Activated T-helper 1 cell treated with anti-CD3 and anti-CD28 coated beads, Interleukin-12 subunit alpha, Interleukin-12 subunit beta, Interleukin-2, Interleukin-4 antibody, amounts not matched to agents 30 ng/mL and 10 ng/mL and 1 ng/mL, durations not matched to agents 14 hours and 24 hours and 36 hours (primary cell): ENCODE measurements around the gene GPR173. TPM values are rescaled to one million over a fixed set of nuclear protein-coding genes. Genes with fewer than 3 reads are reported as not detected.

Experiments used
- DNase-seq: peaks from one replicate; pipeline ENCODE4 v3.0.0; 2021; ENCODE audit warnings: low spot score
- H3K27ac Mint-ChIP-seq: one replicate; pipeline ENCODE4 v1.8.0; 2021; ENCODE audit warnings: mild to moderate bottlenecking, mixed read lengths
- H3K27me3 Mint-ChIP-seq: one replicate; pipeline ENCODE4 v1.8.0; 2022; ENCODE audit warnings: mild to moderate bottlenecking, moderate library complexity, mixed read lengths; ENCODE audit not compliant: insufficient read depth
- H3K36me3 Mint-ChIP-seq: one replicate; pipeline ENCODE4 v1.8.0; 2021; ENCODE audit warnings: low read depth, mixed read lengths
- H3K4me1 Mint-ChIP-seq: one replicate; pipeline ENCODE4 v1.8.0; 2021; ENCODE audit warnings: low read depth, mixed read lengths
- H3K4me3 Mint-ChIP-seq: one replicate; pipeline ENCODE4 v1.8.0; 2021; ENCODE audit warnings: mild to moderate bottlenecking, moderate library complexity, mixed read lengths
- H3K9me3 Mint-ChIP-seq: one replicate; pipeline ENCODE4 v1.8.0; 2021; ENCODE audit warnings: mixed read lengths
- intact Hi-C: fragments of 100-400 bp; cut with micrococcal nuclease; formaldehyde crosslinking; loops from one replicate; pipeline ENCODE4 v1.15.1; 2024
- total RNA-seq: library from RNA; stranded (reverse); gene quantifications from 2 replicates; pipeline ENCODE4 v1.2.3, GENCODE V29; 2022

GPR173 gene
- total RNA-seq, 1 donor from 2014 or later = not detected

DNA sequence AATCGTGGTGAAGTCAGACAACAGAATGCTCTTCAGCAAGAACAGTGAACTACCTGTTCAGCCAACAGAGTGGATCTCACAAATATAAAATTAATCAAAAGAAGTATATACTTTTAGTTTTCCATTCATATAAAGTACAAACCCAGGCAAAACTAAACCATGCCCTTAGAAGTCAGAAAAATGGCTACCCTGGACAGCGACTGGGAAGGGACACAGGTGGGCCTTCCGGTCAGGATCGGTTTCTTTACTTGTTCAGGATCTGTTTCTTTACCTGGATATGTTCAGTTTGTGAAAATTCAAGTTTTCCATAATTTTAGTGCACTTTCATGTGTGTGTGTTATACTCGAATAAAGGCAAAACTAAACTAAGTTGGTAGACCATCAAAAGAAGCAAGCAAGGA, 12.4 kb upstream of the GPR173 start:
- H3K4me1 Mint-ChIP-seq = no peaks in the 10 kb centered on the region
- H3K27me3 Mint-ChIP-seq = peaks cover 4% of the 10 kb centered on the region
- no peaks in the 10 kb centered on the region for H3K36me3 Mint-ChIP-seq
- H3K9me3 Mint-ChIP-seq = no peaks in the 10 kb centered on the region
- no peak overlapping the region for H3K27ac Mint-ChIP-seq
- intact Hi-C loops = no loop called here
- DNase-seq = no peak
- no peak overlapping the region for H3K4me3 Mint-ChIP-seq

DNA sequence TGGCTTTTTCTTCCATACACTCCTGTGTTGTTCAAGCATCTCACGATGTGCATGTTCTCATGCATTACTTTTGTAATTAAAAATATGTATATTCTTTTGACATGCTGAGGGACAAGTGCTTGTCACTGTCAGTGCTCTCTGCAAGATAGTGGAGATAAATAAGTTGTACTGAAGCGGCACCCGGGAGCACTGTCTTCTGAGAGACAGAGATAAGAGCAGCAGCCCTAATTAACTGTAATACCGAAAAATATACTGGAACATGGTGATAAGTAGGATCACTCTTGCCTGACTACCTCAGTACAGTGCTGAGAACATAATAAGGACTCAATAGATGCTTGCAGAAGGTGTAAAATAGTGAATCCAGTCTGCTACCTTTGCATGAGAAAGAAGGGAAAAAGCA, 9.4 kb upstream of the GPR173 start:
- Mint-ChIP-seq H3K4me3 (no peak overlapping the region), H3K36me3 (no peaks in the 10 kb centered on the region), H3K9me3 (no peaks in the 10 kb centered on the region), H3K4me1 (no peaks in the 10 kb centered on the region), H3K27me3 (peaks cover 5% of the 10 kb centered on the region), H3K27ac (no peak overlapping the region)
- intact Hi-C loops = no loop called here
- no peak for DNase-seq

DNA sequence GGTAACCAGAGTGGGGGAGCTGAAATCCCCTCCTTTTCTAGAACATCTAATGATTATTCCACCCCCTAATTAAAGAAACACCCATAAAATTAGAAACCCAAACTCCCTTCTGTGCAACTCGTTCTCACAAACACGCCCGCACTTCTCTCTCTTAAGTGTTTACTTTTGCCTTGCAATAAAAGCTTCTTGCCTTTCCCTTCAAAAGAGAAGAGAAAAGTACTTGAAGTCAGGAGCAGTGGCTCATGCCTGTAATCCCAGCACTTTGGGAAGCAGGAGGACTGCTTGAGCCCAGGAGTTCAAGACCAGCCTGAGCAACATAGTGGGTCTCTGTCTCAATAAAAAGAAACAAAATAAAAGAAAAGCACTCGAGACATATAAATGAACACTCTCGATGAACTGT, 3.6 kb upstream of the GPR173 start:
- H3K9me3 Mint-ChIP-seq = no peaks in the 10 kb centered on the region
- H3K27ac Mint-ChIP-seq = no peak overlapping the region

DNA sequence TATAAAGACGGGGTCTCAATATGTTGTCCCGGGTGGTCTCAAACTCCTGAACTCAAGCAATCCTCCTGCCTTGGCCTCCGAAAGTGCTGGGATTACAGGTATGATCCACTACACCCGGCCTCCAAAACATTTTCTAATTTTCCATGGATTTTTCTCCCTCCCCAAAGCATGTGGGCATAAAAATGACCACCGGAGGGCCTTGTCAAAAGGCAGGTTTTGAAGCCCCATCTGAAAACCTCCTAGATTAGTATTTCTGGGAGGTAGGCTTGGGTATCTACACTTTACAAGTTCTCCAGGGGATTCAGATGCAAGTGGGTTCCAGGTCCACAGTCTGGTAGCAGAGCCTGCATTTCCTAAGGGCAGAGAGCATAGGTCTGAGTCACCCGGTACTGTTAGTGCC, 1.4 kb upstream of the GPR173 start:
- Mint-ChIP-seq H3K36me3 (no peaks in the 10 kb centered on the region), H3K27ac (no peak overlapping the region), H3K9me3 (no peaks in the 10 kb centered on the region), H3K27me3 (peaks cover 7% of the 10 kb centered on the region), H3K4me3 (no peak overlapping the region), H3K4me1 (no peaks in the 10 kb centered on the region)
- no peak for DNase-seq
- intact Hi-C loops = no loop called here

More for the DNA sequence above, 3.6 kb upstream of the GPR173 start:
- no peak for DNase-seq
- Mint-ChIP-seq H3K27me3 (peaks cover 9% of the 10 kb centered on the region), H3K4me1 (no peaks in the 10 kb centered on the region), H3K4me3 (no peak overlapping the region), H3K36me3 (no peaks in the 10 kb centered on the region)
- intact Hi-C loops = no loop called here

DNA sequence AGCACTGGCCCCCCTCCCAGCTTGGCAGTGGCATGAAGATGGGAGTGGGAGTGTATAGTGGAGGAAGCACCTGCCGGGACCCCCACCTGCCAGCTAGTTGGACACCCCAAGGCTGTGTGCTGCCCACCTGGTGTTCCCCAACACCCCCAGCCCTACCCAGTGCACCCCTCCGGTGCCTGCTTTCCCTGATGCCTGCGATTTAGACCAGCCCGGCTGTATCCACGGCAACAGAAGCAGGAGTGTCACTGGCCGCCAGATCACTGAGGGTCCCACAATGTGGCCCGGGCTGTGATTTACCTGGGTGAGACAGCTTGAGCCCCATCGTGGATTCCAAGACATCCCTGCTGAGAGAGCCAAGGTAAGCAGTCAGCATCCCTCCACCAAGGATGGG, 533 bp downstream of the GPR173 start:
- H3K9me3 Mint-ChIP-seq = no peaks in the 10 kb centered on the region
- H3K4me1 Mint-ChIP-seq = no peaks in the 10 kb centered on the region
- H3K27ac Mint-ChIP-seq = no peak overlapping the region
- H3K4me3 Mint-ChIP-seq = no peak overlapping the region
- peaks cover 4% of the 10 kb centered on the region for H3K27me3 Mint-ChIP-seq
- no peak for DNase-seq
- intact Hi-C loops = no loop called here
- H3K36me3 Mint-ChIP-seq = no peaks in the 10 kb centered on the region

DNA sequence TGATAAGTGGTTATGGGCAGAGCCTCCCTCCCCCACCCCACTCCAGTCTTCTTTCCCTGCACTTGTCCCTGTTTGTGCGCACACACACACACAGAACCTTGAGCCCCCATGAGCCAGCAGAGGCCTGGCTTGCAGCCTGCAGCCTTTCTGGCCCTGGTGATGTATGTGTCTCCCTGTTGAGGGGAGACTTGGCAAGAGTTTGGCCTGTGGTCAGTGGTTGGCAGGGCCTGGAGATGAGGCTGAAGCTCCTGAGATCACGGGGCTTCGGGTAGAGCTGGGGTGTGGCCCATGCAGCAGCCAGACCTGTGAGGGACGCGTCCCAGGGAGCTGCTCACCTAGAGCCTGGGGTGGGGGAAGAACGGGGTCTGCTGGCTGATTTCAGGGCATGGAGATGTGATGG, 2.3 kb downstream of the GPR173 start:
- no peaks in the 10 kb centered on the region for H3K9me3 Mint-ChIP-seq
- H3K27me3 Mint-ChIP-seq = peaks cover 2% of the 10 kb centered on the region
- no peaks in the 10 kb centered on the region for H3K4me1 Mint-ChIP-seq
- intact Hi-C loops = no loop called here
- no peak overlapping the region for H3K27ac Mint-ChIP-seq
- H3K4me3 Mint-ChIP-seq = no peak overlapping the region
- no peaks in the 10 kb centered on the region for H3K36me3 Mint-ChIP-seq
- no peak for DNase-seq

DNA sequence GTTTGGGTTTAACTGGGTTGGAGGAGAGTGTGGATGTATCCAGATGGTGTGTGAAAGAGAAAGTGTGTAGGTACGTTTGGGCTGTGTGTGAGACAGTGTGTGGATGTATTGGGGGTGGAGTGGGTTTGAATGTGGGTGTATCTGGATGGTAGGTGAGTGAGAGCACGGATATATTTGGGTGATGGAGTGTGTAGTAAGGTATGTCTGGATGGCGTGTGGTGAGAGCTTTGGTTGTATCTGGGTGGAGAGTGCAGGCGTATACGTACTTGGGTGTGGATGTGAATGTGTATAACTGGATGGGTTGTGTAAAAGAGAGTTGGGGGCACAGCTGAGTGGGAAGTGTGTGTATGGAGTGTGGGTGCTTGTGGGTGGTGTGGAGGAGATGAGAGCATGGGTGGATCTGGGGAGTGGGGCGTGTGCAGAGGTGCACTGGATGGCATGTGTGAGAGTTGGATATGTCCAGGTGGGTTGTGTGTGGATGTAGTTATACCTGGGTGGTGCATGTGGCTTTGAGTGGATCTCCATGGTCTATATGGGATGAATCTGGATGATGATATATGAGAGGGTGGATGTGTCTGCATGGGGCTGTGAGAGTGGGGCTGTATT, 6.8 kb downstream of the GPR173 start:
- Mint-ChIP-seq H3K4me1 (no peaks in the 10 kb centered on the region), H3K36me3 (no peaks in the 10 kb centered on the region), H3K9me3 (no peaks in the 10 kb centered on the region), H3K27me3 (no peaks in the 10 kb centered on the region), H3K4me3 (no peak overlapping the region), H3K27ac (no peak overlapping the region)
- no peak for DNase-seq
- intact Hi-C loops = no loop called here

DNA sequence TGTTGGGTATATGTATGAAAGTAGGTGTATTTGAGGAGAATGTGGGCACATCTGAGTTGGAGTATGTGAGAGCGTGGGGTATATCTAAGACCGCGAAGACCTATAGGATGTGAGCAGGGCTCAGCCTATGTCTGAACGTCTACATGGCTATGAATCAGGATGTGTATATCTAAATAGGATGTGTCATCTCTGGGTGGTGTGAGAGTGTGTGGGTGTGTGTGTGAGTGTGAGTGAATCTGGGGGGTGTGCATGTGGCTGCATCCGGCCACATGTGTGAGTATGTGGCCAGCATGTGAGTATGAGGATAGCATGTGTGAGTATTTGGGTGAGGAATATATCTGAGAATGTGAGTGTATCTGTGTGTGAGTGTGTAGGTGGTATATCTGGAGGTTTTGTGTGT, 7.7 kb downstream of the GPR173 start:
- Mint-ChIP-seq H3K4me3 (no peak overlapping the region), H3K9me3 (no peaks in the 10 kb centered on the region), H3K4me1 (no peaks in the 10 kb centered on the region), H3K27ac (no peak overlapping the region), H3K36me3 (no peaks in the 10 kb centered on the region), H3K27me3 (no peaks in the 10 kb centered on the region)
- DNase-seq = no peak
- intact Hi-C loops = no loop called here

DNA sequence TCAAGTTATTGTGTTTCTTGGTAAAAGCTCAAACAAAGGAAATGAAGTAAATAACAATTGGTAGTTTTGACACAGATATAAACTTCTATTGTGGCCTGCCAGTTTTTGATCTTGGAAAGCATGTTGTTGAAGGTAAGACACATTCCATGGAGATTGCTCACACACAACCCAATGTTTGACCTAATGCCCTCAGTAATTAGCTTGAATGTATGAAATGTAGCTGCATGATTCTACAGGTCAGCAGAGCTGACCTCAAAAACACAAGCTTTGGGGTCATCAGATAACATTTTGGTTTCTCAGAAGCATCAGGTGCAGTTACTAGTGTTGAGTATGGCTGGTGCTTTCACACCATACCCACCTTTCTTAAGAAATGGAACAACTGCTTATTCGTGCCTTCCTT, 16.5 kb downstream of the GPR173 start:
- Mint-ChIP-seq H3K36me3 (no peaks in the 10 kb centered on the region), H3K9me3 (no peaks in the 10 kb centered on the region), H3K4me1 (no peaks in the 10 kb centered on the region), H3K27me3 (peaks cover 7% of the 10 kb centered on the region), H3K4me3 (no peak overlapping the region), H3K27ac (no peak overlapping the region)
- intact Hi-C loops = no loop called here
- DNase-seq = no peak

DNA sequence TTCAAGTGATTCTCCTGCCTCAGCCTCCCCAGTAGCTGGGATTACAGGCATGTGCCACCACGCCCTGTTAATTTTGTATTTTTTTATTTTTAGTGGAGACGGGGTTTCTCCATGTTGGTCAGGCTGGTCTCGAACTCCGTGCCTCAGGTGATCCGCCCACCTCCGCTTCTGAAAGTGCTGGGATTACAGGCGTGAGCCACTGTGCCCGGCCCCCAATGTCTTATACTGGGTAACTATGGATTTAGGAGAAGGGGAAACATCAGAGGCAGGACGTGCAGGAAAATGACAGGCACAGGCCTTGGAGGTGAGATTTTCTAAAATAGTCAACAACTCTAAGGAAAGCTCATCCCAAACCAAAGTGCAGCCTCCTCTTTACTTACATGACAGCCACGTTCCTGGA, 22.5 kb downstream of the GPR173 start:
- no peak overlapping the region for H3K27ac Mint-ChIP-seq
- intact Hi-C loops = loop anchor here (1.0 kb wide), 3 partner anchors 11 to 22 kb away; partner anchors contain the start of gene TSPYL2
- H3K36me3 Mint-ChIP-seq = no peaks in the 10 kb centered on the region
- H3K27me3 Mint-ChIP-seq = peaks cover 3% of the 10 kb centered on the region
- H3K4me3 Mint-ChIP-seq = no peak overlapping the region
- peaks cover 23% of the 10 kb centered on the region for H3K4me1 Mint-ChIP-seq
- DNase-seq = no peak
- H3K9me3 Mint-ChIP-seq = no peaks in the 10 kb centered on the region

DNA sequence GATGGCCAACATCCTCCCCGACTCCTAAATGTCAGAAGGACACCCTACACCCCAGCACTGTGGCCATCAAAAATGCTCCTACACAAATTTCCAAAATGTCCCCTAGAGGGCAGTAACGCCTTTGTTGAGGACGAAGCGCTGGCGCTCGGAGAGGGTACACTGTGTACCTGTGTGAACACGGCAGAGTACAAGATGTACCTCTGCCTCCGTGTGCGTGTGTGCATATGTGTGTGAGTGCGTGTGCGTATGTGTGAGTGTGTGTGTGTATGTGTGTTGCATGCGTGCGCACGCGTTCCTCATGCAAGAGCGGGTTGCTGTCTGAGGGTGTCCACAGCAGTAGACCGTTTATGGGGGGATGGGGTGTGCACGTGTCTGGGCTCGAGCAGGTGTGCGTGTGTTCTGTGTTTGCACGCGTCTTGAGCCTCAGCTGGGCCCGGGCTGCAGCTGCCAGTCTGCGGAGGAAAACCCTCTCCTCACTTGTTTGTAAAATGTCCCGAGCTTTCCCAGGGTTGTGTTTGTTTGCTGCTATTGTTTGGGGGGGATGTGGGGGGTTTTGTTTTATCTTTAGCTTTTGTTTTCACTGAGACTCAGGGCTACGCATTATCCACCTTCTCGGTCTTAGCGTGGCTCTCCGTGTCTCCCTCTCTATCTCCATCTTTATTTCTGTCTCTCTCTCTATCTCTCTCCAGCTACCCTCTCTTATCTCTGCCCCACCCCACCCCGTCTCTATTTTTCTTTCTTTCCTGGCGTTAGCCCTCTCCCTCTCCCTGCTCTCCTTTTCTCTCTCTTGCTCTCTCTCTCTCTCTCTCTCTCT, 23.2 kb downstream of the GPR173 start:
- H3K36me3 Mint-ChIP-seq = no peaks in the 10 kb centered on the region

DNA sequence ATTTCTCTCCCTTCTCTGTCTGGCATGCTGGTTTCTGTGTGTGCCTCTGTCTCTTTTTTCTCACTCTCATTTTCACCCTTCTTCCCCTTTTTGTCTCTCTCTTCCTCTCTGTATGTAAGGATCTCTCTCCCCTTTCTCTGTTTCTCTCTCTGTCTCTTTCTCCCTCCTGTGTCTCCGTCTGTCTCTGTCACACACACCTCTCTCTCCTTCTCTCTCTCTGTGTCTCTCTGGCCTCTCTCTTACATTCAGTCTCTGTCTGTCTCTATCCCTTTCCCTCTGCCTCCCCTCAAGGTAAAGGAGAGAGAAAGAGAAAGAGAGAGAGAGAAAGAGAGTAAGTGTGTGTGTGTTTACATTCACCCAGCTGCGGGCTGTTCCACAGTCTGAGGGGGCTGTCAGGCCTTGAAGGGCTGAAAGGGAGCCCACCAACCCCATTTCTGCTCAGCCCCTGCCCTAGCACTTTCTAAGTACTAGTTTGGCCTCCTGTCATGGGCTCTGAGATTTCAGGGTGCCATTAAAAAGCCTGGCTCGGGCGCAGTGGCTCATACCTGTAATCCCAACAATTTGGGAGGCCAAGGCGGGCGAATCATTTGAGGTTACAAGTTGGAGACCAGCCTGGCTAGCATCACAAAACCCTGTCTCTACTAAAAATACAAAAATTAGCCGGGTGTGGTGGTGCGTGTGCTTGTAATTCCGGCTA, 24.0 kb downstream of the GPR173 start:
- H3K4me1 Mint-ChIP-seq = peaks cover 23% of the 10 kb centered on the region
- peak overlapping the region; percentile 84 for H3K27ac Mint-ChIP-seq
- intact Hi-C loops = no loop called here
- H3K9me3 Mint-ChIP-seq = no peaks in the 10 kb centered on the region
- no peaks in the 10 kb centered on the region for H3K36me3 Mint-ChIP-seq
- DNase-seq = no peak
- H3K27me3 Mint-ChIP-seq = peaks cover 3% of the 10 kb centered on the region
- H3K4me3 Mint-ChIP-seq = peak overlapping the region; percentile 75

More for the DNA sequence above, 23.2 kb downstream of the GPR173 start:
- peak; percentile 52 for DNase-seq
- H3K4me3 Mint-ChIP-seq = peak overlapping the region; percentile 75
- H3K27ac Mint-ChIP-seq = peak overlapping the region; percentile 84
- peaks cover 23% of the 10 kb centered on the region for H3K4me1 Mint-ChIP-seq
- no peaks in the 10 kb centered on the region for H3K9me3 Mint-ChIP-seq
- intact Hi-C loops = loop anchor here (1.0 kb wide), 3 partner anchors 10 to 21 kb away; partner anchors contain the start of gene TSPYL2
- H3K27me3 Mint-ChIP-seq = peaks cover 3% of the 10 kb centered on the region

DNA sequence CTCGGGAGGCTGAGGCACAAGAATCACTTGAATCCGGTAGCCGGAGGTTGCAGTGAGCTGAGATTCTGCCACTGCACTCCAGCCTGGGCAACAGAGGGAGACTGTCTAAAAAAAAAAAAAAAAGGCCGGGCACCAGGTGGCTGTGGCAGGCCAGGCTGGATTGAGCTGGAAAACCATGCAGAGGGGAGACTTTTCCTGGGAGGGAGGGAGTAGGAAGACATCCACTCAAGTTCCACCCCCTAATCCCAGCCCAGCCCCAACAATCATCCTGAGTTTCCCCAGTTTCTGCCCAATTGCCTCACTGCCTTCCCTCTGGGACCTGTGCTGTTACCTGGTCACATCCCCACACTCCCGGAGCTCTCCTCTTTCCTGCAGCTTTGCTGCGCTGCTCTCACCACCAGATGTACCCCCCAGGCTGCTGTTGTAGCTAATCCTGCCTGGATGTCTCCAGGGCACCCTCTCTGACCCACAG, 24.6 kb downstream of the GPR173 start:
- intact Hi-C loops = no loop called here
- Mint-ChIP-seq H3K4me1 (peaks cover 23% of the 10 kb centered on the region), H3K4me3 (peak overlapping the region; percentile 53), H3K9me3 (no peaks in the 10 kb centered on the region), H3K27me3 (peaks cover 3% of the 10 kb centered on the region), H3K36me3 (no peaks in the 10 kb centered on the region), H3K27ac (peak overlapping the region; percentile 59)
- DNase-seq = no peak
